PC-9 (cell line): ENCODE results near the gene CYP24A1. TPM values are rescaled to one million over a fixed set of nuclear protein-coding genes. Genes with fewer than 3 reads are reported as not detected.

Experiments used
- BruUV-seq: library from RNA; stranded (reverse); fragments of 400-500 nt; replicated peaks from 2 replicates; lab custom pipeline; 2021; lab: Mats Ljungman, UMichigan
- CTCF ChIA-PET: fragments of 300-600 bp; sonication (Branson Sonifier 250); formaldehyde crosslinking; loops from one replicate; lab custom pipeline; 2022; ENCODE audit warnings: antibody characterized with exemption; lab: Charles Lee
- POLR2A ChIA-PET: fragments of 300-600 bp; sonication (Branson Sonifier 250); formaldehyde crosslinking; loops from one replicate; lab custom pipeline; 2022; ENCODE audit warnings: antibody characterized with exemption; ENCODE audit not compliant: unreplicated experiment; lab: Charles Lee
- DNase-seq, 2 experiments: peaks; one replicate each; pipeline versions ENCODE4 v3.0.0 to v3.0.0-alpha.2; 2015 to 2022; ENCODE audit warnings: mixed read lengths in 1 of 2
- H2AFZ ChIP-seq: fragments of 200-600 bp; sonication (generic); 2 replicates; pipeline ENCODE4 v1.8.1; 2017; ENCODE audit warnings: antibody characterized with exemption
- H3F3A ChIP-seq: fragments of 200-600 bp; sonication (generic); 2 replicates; pipeline ENCODE4 v1.8.1; 2017; ENCODE audit warnings: antibody characterized with exemption, mild to moderate bottlenecking, low read depth; ENCODE audit not compliant: insufficient read depth
- H3K27ac ChIP-seq: fragments of 200-600 bp; sonication (generic); 2 replicates; pipeline ENCODE4 v1.6.1; 2016; ENCODE audit warnings: mixed run types
- H3K27me3 ChIP-seq: fragments of 200-600 bp; sonication (generic); 2 replicates; pipeline ENCODE4 v1.6.1; 2016; ENCODE audit warnings: low read depth, mixed run types; ENCODE audit not compliant: insufficient read depth
- H3K36me3 ChIP-seq: fragments of 200-600 bp; sonication (generic); 2 replicates; pipeline ENCODE4 v1.6.1; 2016; ENCODE audit warnings: low read depth, mixed run types
- H3K4me1 ChIP-seq: fragments of 200-600 bp; sonication (generic); replicated peaks from 2 replicates; pipeline ENCODE4 v1.6.1; 2016; ENCODE audit warnings: mixed run types; ENCODE audit not compliant: insufficient read depth
- H3K4me2 ChIP-seq: fragments of 200-600 bp; sonication (generic); 2 replicates; pipeline ENCODE4 v1.6.1; 2017; ENCODE audit warnings: mixed run types
- H3K4me3 ChIP-seq: fragments of 200-600 bp; sonication (generic); 2 replicates; pipeline ENCODE4 v1.6.1; 2016; ENCODE audit warnings: mixed run types
- H3K79me2 ChIP-seq: fragments of 200-600 bp; sonication (generic); 2 replicates; pipeline ENCODE4 v1.6.1; 2017; ENCODE audit warnings: low read depth, mixed run types
- H3K9me2 ChIP-seq: fragments of 200-600 bp; sonication (generic); 2 replicates; pipeline ENCODE4 v1.8.1; 2017; ENCODE audit warnings: mild to moderate bottlenecking; ENCODE audit not compliant: insufficient read depth
- H3K9me3 ChIP-seq: fragments of 200-600 bp; sonication (generic); 2 replicates; pipeline ENCODE4 v1.8.1; 2016; ENCODE audit warnings: low read depth; ENCODE audit not compliant: insufficient read depth
- H4K20me1 ChIP-seq: fragments of 200-600 bp; sonication (generic); 2 replicates; pipeline ENCODE4 v1.8.1; 2017; ENCODE audit not compliant: insufficient read depth
- EZH2 ChIP-seq: fragments of 200-600 bp; sonication (generic); IDR thresholded peaks from 2 replicates; pipeline ENCODE4 v1.8.0; 2017; ENCODE audit warnings: antibody characterized with exemption, low read depth
- intact Hi-C: fragments of 100-400 bp; cut with micrococcal nuclease; formaldehyde crosslinking; loops from one replicate; pipeline ENCODE4 v1.10.0; 2022; ENCODE audit not compliant: unreplicated experiment
- total RNA-seq: library from RNA; stranded (reverse); gene quantifications from 2 replicates; pipeline ENCODE4 v1.2.3, GENCODE V29; 2021
- TF ChIP-seq, protein P1 (sequence below): fragments of 200-600 bp; sonication (generic); conservative IDR thresholded peaks from 2 replicates; pipeline ENCODE4 v1.6.1; 2017; ENCODE audit warnings: mixed run types, antibody characterized with exemption, mild to moderate bottlenecking, moderate library complexity

The CYP24A1 gene
- total RNA-seq, 1 experiment from 2014 or later = 4.9 TPM

DNA sequence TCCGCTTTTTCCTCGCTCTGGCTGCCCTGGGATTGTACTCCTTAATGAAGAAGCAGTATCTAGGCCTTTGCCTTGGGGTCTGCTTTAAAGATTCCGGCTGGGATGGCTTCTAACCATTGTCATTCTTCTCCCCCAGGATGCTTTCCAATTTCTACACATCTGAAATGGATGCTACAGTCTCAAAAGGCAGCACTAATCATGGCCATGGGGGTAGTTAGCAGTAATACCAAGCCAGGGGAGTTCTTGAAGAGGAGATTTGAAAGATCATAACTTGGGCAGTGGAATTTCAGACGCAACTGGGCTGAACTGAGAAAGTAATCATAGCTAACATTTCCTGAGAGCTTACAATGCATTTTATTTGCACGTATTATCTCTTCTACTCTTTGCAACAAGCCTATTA is 30.7 kb upstream of the CYP24A1 start:
- no peak for DNase-seq
- H3F3A ChIP-seq = peaks cover 17% of the 10 kb centered on the region; the same call in 1 of the 2 replicates
- 0 out of 2 replicates have a peak, but pooled peaks cover 1% of the 10 kb centered on the region for H4K20me1 ChIP-seq
- H3K36me3 ChIP-seq = no peaks in the 10 kb centered on the region
- H3K4me3 ChIP-seq = no peak overlapping the region
- H3K4me1 ChIP-seq = peaks cover 21% of the 10 kb centered on the region
- TF ChIP-seq, protein P1, sequence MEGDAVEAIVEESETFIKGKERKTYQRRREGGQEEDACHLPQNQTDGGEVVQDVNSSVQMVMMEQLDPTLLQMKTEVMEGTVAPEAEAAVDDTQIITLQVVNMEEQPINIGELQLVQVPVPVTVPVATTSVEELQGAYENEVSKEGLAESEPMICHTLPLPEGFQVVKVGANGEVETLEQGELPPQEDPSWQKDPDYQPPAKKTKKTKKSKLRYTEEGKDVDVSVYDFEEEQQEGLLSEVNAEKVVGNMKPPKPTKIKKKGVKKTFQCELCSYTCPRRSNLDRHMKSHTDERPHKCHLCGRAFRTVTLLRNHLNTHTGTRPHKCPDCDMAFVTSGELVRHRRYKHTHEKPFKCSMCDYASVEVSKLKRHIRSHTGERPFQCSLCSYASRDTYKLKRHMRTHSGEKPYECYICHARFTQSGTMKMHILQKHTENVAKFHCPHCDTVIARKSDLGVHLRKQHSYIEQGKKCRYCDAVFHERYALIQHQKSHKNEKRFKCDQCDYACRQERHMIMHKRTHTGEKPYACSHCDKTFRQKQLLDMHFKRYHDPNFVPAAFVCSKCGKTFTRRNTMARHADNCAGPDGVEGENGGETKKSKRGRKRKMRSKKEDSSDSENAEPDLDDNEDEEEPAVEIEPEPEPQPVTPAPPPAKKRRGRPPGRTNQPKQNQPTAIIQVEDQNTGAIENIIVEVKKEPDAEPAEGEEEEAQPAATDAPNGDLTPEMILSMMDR = no peak
- no peak for TF ChIP-seq EZH2
- no peaks in the 10 kb centered on the region for H3K27me3 ChIP-seq
- H3K9me2 ChIP-seq = no peaks in the 10 kb centered on the region
- no peaks in the 10 kb centered on the region; the same call in 1 of the 2 replicates for H3K9me3 ChIP-seq
- no peak overlapping the region for H3K4me2 ChIP-seq
- H3K27ac ChIP-seq = no peak overlapping the region
- intact Hi-C loops = loop anchor here (10.0 kb wide), 1 partner anchor 1960 kb away; no protein-coding TSS in a partner anchor
- H2AFZ ChIP-seq = no peak overlapping the region
- no TSS peak for BruUV-seq
- ChIA-PET POLR2A (no interaction called here), CTCF (no interaction called here)
- H3K79me2 ChIP-seq = peaks cover 15% of the 10 kb centered on the region

DNA sequence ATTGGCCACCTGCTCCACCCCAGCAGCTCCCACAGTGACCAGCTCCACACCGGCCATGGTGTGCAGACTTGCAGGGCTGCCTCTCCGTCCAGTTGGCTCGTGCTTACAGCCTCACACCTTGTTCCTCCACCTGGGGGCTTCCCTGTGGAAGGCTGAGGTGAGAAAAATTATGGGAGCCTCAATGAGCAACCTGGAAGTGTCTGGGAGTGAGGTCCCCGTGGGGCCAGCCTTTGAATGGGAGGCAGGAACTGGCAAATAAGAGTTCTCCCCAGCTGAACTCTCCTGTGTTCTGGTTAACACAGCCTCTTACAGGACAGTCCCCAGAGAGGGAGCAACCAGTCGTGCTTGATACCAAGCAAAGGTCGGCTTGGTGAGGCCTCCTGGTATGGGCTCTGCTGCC is 30.3 kb upstream of the CYP24A1 start:
- H3K9me3 ChIP-seq = no peaks in the 10 kb centered on the region; the same call in 1 of the 2 replicates
- no peaks in the 10 kb centered on the region for H3K9me2 ChIP-seq
- intact Hi-C loops = loop anchor here (10.0 kb wide), 1 partner anchor 1959 kb away; no protein-coding TSS in a partner anchor
- H3K36me3 ChIP-seq = no peaks in the 10 kb centered on the region
- H3K4me3 ChIP-seq = no peak overlapping the region
- H3F3A ChIP-seq = peaks cover 20% of the 10 kb centered on the region; the same call in 1 of the 2 replicates
- no peak for TF ChIP-seq EZH2
- TF ChIP-seq, protein P1 = no peak
- CTCF ChIA-PET = no interaction called here
- BruUV-seq = no TSS peak
- no peaks in the 10 kb centered on the region for H4K20me1 ChIP-seq
- POLR2A ChIA-PET = no interaction called here
- H3K27me3 ChIP-seq = no peaks in the 10 kb centered on the region
- no peak overlapping the region for H2AFZ ChIP-seq
- no peak overlapping the region for H3K4me2 ChIP-seq
- peaks cover 11% of the 10 kb centered on the region for H3K79me2 ChIP-seq
- H3K27ac ChIP-seq = no peak overlapping the region
- H3K4me1 ChIP-seq = peaks cover 17% of the 10 kb centered on the region
- no peak for DNase-seq

DNA sequence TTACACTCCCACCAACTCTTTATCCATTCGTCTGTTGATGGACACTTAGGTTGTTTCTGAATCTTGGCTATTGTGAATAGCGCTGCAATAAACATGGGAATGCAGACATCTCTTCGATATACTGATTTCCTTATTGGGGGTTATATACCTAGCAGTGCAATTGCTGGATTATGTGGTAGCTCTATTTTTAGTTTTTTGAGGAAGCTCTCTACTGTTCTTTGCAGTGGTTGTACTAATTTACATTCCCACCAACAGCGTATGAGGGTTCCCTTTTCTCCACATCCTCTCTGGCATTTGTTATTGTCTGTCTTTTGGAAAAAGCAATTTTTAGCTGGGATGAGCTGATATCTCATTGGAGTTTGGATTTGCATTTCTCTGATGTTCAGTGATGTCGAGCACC is 29.5 kb upstream of the CYP24A1 start:
- peaks cover 14% of the 10 kb centered on the region for H3K4me1 ChIP-seq
- no peak overlapping the region for H2AFZ ChIP-seq
- DNase-seq = no peak
- H3K9me3 ChIP-seq = no peaks in the 10 kb centered on the region; the same call in 1 of the 2 replicates
- ChIA-PET CTCF (no interaction called here), POLR2A (no interaction called here)
- no peaks in the 10 kb centered on the region for H3K9me2 ChIP-seq
- TF ChIP-seq, protein P1 = no peak
- no peak for TF ChIP-seq EZH2
- H3K79me2 ChIP-seq = peaks cover 3% of the 10 kb centered on the region
- no peaks in the 10 kb centered on the region for H3K27me3 ChIP-seq
- no TSS peak for BruUV-seq
- no peaks in the 10 kb centered on the region for H3K36me3 ChIP-seq
- intact Hi-C loops = loop anchor here (10.0 kb wide), 1 partner anchor 1958 kb away; no protein-coding TSS in a partner anchor
- peaks cover 24% of the 10 kb centered on the region; the same call in 1 of the 2 replicates for H3F3A ChIP-seq
- H4K20me1 ChIP-seq = no peaks in the 10 kb centered on the region
- no peak overlapping the region for H3K4me2 ChIP-seq
- no peak overlapping the region for H3K4me3 ChIP-seq
- H3K27ac ChIP-seq = no peak overlapping the region
